ENCODE data around the gene CLCNKA. TPM values are rescaled to one million over a fixed set of nuclear protein-coding genes. Genes with fewer than 3 reads are reported as not detected.
"Not testable (repeated sequence)": the region's sequence is repeated elsewhere in the genome, so short reads cannot be mapped to it uniquely, and the experiment has no call there.

CLCNKA gene
- total and polyA plus RNA-seq, 9 donors = 0.08 to 2.4 (median 1.0) TPM; not detected in 1

DNA sequence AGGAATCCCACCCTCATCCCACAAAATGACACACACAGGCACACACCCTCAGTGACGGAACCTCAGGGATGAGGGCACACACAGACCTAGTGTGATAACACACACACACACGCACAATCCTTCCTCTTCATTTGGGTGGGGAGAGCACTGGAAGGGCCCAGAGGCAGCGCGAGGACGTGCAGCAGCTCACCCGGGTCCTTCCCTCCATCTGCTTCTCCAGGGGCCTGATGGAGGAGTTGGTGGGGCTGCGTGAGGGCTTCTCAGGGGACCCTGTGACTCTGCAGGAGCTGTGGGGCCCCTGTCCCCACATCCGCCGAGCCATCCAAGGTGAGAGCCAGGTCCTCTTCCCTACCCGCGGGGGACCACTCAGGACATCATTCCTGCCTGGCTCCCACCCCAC is 557 bp downstream of the CLCNKA start:
- DNase-seq = peak in 1 of 5 donors; percentile 24
- peaks cover 21% of the 10 kb centered on the region for H3K4me1 ChIP-seq (ENCODE audit: insufficient read depth)
- H3K27me3 ChIP-seq = no peaks in the 10 kb centered on the region
- H3K36me3 ChIP-seq = no peaks in the 10 kb centered on the region
- intact Hi-C loops (cut with DNase I) = no loop called here
- no peaks in the 10 kb centered on the region for H3K9me3 ChIP-seq
- WGBS, 3 donors = 80 to 86% (median 86%) methylated on average over 11 of the region's 11 CpGs
- peak overlapping the region in 1 of 2 donors; percentile 63 for H3K27ac ChIP-seq
- TF ChIP-seq, protein P1, sequence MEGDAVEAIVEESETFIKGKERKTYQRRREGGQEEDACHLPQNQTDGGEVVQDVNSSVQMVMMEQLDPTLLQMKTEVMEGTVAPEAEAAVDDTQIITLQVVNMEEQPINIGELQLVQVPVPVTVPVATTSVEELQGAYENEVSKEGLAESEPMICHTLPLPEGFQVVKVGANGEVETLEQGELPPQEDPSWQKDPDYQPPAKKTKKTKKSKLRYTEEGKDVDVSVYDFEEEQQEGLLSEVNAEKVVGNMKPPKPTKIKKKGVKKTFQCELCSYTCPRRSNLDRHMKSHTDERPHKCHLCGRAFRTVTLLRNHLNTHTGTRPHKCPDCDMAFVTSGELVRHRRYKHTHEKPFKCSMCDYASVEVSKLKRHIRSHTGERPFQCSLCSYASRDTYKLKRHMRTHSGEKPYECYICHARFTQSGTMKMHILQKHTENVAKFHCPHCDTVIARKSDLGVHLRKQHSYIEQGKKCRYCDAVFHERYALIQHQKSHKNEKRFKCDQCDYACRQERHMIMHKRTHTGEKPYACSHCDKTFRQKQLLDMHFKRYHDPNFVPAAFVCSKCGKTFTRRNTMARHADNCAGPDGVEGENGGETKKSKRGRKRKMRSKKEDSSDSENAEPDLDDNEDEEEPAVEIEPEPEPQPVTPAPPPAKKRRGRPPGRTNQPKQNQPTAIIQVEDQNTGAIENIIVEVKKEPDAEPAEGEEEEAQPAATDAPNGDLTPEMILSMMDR (IDR thresholded peaks at IDR 0.05) = no peak
- TF ChIP-seq EP300 (IDR thresholded peaks at IDR 0.05) (no peak), POLR2A (IDR thresholded peaks at IDR 0.05) (no peak)
- no peak overlapping the region for H3K4me3 ChIP-seq

DNA sequence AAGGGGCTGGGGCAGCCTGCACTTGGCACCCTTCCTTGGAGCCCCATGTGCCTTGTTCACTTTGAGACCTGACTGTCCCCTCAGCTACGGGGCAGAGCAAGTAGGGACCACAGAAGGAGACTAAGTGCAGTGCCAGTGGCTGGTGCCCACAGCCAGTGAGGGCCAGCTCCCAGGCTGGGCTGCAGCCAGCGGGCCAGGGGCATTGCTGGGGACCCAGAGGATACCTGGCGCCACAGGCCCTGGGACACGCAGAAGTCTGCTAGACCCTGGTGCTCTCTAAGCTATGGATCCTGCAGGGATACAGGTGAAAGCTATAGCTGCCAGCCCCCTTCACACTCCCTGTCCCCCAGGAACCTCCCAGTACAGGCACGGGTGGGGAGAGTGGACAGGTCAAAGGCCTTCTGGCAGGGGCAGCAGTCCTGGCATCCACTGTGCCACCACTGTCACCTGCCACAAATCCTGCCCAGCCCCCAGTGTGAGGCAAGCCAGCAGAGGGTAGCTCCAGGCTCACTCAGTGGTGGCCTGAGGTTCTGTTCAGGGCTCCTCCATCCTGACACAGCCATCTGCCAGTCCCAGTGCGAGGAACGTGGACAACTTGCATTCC is 1.3 kb downstream of the CLCNKA start:
- WGBS, 3 donors = 77 to 83% (median 83%) methylated on average over 6 to 7 of the region's 7 CpGs
- peak in 1 of 5 donors; percentile 25 for DNase-seq
- Histone ChIP-seq H3K9me3 (no peaks in the 10 kb centered on the region), H3K36me3 (no peaks in the 10 kb centered on the region), H3K4me3 (no peak overlapping the region), H3K27me3 (no peaks in the 10 kb centered on the region), H3K4me1 (ENCODE audit: insufficient read depth) (peaks cover 18% of the 10 kb centered on the region), H3K27ac (peak overlapping the region in 1 of 2 donors; percentile 10)
- intact Hi-C loops (cut with DNase I) = no loop called here
- TF ChIP-seq, protein P1 (IDR thresholded peaks at IDR 0.05) = no peak
- TF ChIP-seq EP300 (IDR thresholded peaks at IDR 0.05) (no peak), POLR2A (IDR thresholded peaks at IDR 0.05) (no peak)

DNA sequence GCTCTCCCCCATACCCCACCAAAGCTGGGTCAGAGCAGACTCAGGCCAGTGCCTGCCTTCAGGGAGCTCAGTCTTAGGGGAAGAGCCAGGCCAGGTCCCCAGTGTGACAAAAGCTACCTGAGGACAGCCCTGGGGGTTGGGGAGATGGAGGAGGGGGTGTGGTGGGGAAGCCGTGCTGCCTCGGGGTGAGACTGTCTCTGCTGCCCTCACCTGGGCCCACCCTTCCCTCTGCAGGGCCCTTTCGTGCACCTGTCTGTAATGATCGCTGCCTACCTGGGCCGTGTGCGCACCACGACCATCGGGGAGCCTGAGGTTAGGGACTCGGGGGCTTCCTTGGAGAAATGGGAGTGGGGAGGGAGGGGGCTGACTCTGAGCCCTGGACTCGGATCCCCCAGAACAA is 4.5 kb downstream of the CLCNKA start:
- DNase-seq = peak in 1 of 5 donors; percentile 31
- H3K27ac ChIP-seq; H3K9me3 ChIP-seq; H3K4me1 ChIP-seq (ENCODE audit: insufficient read depth); H3K36me3 ChIP-seq; intact Hi-C loops (cut with DNase I); H3K4me3 ChIP-seq; H3K27me3 ChIP-seq: not testable (repeated sequence)
- 55 to 68% (median 55%) methylated on average over 2 to 9 of the region's 10 CpGs for WGBS, 3 donors

DNA sequence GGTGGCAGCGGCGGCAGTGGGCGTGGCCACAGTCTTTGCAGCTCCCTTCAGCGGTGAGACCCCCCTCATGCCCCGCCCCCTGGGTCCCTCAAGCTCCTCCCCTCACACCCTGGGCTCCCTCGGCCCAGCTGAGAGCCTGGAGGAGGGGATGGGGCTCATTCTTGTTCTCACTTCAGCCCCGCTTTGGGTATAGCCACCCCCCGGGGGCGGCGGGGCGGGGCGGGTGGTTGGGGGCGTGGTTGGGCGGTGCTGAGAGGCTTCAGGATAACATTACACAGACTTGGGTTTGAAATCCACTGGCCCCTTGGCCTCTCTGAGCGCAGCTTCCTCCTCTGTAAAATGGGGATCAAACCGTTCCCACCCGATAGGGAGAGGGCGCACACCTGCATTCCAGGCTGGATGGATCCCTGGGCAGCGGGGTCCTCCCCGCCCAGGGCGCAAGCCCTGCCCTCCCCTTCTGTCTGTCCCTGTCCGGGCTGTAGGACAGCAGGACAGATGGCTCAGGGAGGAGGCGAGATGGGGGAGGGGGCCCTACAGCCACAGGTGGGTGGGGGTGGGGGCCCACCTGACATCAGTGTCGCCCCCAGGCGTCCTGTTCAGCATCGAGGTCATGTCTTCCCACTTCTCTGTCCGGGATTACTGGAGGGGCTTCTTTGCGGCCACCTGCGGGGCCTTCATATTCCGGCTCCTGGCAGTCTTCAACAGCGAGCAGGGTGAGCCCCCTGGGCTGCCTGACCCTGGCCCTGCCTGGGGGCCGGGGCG is 5.1 kb downstream of the CLCNKA start:
- Histone ChIP-seq H3K4me1 (ENCODE audit: insufficient read depth) (peaks cover 4% of the 10 kb centered on the region), H3K27ac (peak overlapping the region in 1 of 2 donors; percentile 66), H3K4me3 (peak overlapping the region; percentile 27), H3K9me3 (no peaks in the 10 kb centered on the region), H3K27me3 (no peaks in the 10 kb centered on the region), H3K36me3 (no peaks in the 10 kb centered on the region)
- 8 to 13% (median 10%) methylated on average over 27 to 33 of the region's 33 CpGs for WGBS, 3 donors
- intact Hi-C loops (cut with DNase I) = no loop called here
- TF ChIP-seq POLR2A (IDR thresholded peaks at IDR 0.05) = no peak
- TF ChIP-seq EP300 (IDR thresholded peaks at IDR 0.05) = no peak
- TF ChIP-seq, protein P1 (IDR thresholded peaks at IDR 0.05) = no peak
- peak; percentile 64 to 75 (median 72) for DNase-seq

Measured in ovary (tissue), 9 donors.